ENCODE data around the gene CAMK1. TPM values are rescaled to one million over a fixed set of nuclear protein-coding genes. Genes with fewer than 3 reads are reported as not detected.

The CAMK1 gene
- total and polyA plus RNA-seq, 2 of the 4 experiments (the other 2 are of a cell fraction): 33.3 to 36.4 TPM

DNA sequence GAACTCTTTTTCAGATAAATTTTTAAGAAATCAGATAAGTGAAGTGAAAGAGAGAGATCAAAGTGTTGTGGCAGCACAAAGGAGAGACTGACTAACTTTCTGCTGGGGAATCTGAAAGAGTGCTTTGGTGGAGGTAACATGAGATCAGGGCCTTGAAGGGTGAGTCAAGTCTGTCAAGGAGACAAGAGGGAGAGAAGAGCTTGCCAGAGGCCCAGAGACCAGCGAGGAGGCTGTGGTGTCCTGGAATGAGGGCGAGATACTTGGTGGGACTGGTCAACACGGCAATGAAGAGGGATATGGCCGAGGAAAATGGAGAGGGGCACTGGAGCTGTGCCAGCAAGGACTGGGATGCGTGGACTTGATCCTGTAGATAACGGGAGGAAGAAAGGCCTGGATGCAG, 18.0 kb upstream of the CAMK1 start:
- intact Hi-C loops (cut with micrococcal nuclease): no loop called here
- Histone ChIP-seq H3K9me1 (ENCODE audit: insufficient read depth, low read length) (peaks cover 15% of the 10 kb centered on the region), H2BK20ac (ENCODE audit: low read depth, low read length) (no peak overlapping the region), H4K20me1 (ENCODE audit: insufficient read depth, low read length) (0 out of 2 replicates have a peak, but pooled peaks cover 1% of the 10 kb centered on the region), H3K18ac (ENCODE audit: low read depth, low read length) (no peak overlapping the region), H3K14ac (replicated peaks; ENCODE audit: low read depth, low read length) (no peak overlapping the region), H2BK15ac (ENCODE audit: low read depth, low read length) (no peak overlapping the region), H2AFZ (replicated peaks; ENCODE audit: low read length, poor library complexity) (no peak overlapping the region), H3K27me3 (ENCODE audit: control insufficient read depth, insufficient read depth, low read length) (no peaks in the 10 kb centered on the region), H3K56ac (ENCODE audit: extremely low read depth, insufficient read depth, low read length) (no peak overlapping the region), H3K9me3 (ENCODE audit: control insufficient read depth, insufficient read depth, low read length) (no peaks in the 10 kb centered on the region), H2BK5ac (ENCODE audit: low read depth, low read length, poor library complexity, severe bottlenecking) (no peak overlapping the region), H2BK120ac (ENCODE audit: low read depth, low read length) (no peak overlapping the region), H4K5ac (ENCODE audit: low read depth, low read length) (no peak overlapping the region), H4K91ac (ENCODE audit: insufficient read depth, low read depth, low read length) (no peak overlapping the region), H2AK5ac (ENCODE audit: low read depth, low read length) (no peak overlapping the region), H3K4me3 (ENCODE audit: insufficient read depth, low read depth, low read length) (no peak overlapping the region), H3K4me2 (ENCODE audit: low read depth, low read length) (no peak overlapping the region), H2AK9ac (replicated peaks; ENCODE audit: low read depth, low read length, poor library complexity) (peak overlapping the region; percentile 55), H3K9ac (ENCODE audit: low read depth, low read length) (no peak overlapping the region), H3K4me1 (ENCODE audit: control insufficient read depth, insufficient read depth, low read length) (peaks cover 9% of the 10 kb centered on the region), H3K36me3 (ENCODE audit: control insufficient read depth, insufficient read depth, low read length) (peaks cover 45% of the 10 kb centered on the region), H4K8ac (ENCODE audit: low read depth in 2 of 2, low read length in 2 of 2) (no peak overlapping the region), H3K79me1 (ENCODE audit: low read depth in 1 of 2, low read length in 2 of 2) (peaks cover 26 to 29% of the 10 kb centered on the region in 2 experiments), H3K23ac (ENCODE audit: low read depth, low read length) (no peak overlapping the region), H3K4ac (ENCODE audit: low read depth, low read length) (no peak overlapping the region), H3K27ac (ENCODE audit: insufficient read depth, low read length) (no peak overlapping the region)
- BruUV-seq (replicated peaks): no TSS peak
- ChIA-PET CTCF (no interaction called here), POLR2A (ENCODE audit: unreplicated experiment) (no interaction called here)
- in situ Hi-C loops (cut with MboI; ENCODE audit: low sequenced_read_pairs): no loop called here
- ATAC-seq (ENCODE audit: low read depth) (no peak), DNase-seq (peak; percentile 55)
- TF ChIP-seq, protein P1, sequence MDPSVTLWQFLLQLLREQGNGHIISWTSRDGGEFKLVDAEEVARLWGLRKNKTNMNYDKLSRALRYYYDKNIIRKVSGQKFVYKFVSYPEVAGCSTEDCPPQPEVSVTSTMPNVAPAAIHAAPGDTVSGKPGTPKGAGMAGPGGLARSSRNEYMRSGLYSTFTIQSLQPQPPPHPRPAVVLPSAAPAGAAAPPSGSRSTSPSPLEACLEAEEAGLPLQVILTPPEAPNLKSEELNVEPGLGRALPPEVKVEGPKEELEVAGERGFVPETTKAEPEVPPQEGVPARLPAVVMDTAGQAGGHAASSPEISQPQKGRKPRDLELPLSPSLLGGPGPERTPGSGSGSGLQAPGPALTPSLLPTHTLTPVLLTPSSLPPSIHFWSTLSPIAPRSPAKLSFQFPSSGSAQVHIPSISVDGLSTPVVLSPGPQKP (IDR thresholded peaks at IDR 0.05; ENCODE audit: borderline replicate concordance, low read depth, low read length): no peak
- TF ChIP-seq SMC3 (IDR thresholded peaks at IDR 0.05; ENCODE audit: low read depth, low read length) (no peak), RCOR1 (IDR thresholded peaks at IDR 0.05; ENCODE audit: insufficient replicate concordance, low read length) (no peak), POLR2A (IDR thresholded peaks at IDR 0.05; ENCODE audit: low read depth, low read length) (no peak), MAFK (IDR thresholded peaks at IDR 0.05; ENCODE audit: low read depth, low read length) (no peak), MAZ (IDR thresholded peaks at IDR 0.05; ENCODE audit: borderline replicate concordance, low read depth, low read length) (no peak), RAD21 (IDR thresholded peaks at IDR 0.05; ENCODE audit: low read length) (no peak), RFX5 (IDR thresholded peaks at IDR 0.05; ENCODE audit: low read depth, low read length) (no peak), BHLHE40 (IDR thresholded peaks at IDR 0.05; ENCODE audit: low read depth, low read length) (no peak), MXI1 (IDR thresholded peaks at IDR 0.05; ENCODE audit: borderline replicate concordance, low read depth, low read length) (no peak), CEBPB (IDR thresholded peaks at IDR 0.05; ENCODE audit: low read depth, low read length) (no peak), NFE2L2 (IDR thresholded peaks at IDR 0.05; ENCODE audit: low read depth, low read length) (no peak)
- TF ChIP-seq, protein P2, sequence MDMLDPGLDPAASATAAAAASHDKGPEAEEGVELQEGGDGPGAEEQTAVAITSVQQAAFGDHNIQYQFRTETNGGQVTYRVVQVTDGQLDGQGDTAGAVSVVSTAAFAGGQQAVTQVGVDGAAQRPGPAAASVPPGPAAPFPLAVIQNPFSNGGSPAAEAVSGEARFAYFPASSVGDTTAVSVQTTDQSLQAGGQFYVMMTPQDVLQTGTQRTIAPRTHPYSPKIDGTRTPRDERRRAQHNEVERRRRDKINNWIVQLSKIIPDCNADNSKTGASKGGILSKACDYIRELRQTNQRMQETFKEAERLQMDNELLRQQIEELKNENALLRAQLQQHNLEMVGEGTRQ (IDR thresholded peaks at IDR 0.05; ENCODE audit: low read depth, low read length): no peak
- TF ChIP-seq, protein P3, sequence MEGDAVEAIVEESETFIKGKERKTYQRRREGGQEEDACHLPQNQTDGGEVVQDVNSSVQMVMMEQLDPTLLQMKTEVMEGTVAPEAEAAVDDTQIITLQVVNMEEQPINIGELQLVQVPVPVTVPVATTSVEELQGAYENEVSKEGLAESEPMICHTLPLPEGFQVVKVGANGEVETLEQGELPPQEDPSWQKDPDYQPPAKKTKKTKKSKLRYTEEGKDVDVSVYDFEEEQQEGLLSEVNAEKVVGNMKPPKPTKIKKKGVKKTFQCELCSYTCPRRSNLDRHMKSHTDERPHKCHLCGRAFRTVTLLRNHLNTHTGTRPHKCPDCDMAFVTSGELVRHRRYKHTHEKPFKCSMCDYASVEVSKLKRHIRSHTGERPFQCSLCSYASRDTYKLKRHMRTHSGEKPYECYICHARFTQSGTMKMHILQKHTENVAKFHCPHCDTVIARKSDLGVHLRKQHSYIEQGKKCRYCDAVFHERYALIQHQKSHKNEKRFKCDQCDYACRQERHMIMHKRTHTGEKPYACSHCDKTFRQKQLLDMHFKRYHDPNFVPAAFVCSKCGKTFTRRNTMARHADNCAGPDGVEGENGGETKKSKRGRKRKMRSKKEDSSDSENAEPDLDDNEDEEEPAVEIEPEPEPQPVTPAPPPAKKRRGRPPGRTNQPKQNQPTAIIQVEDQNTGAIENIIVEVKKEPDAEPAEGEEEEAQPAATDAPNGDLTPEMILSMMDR (conservative IDR thresholded peaks at IDR 0.05; ENCODE audit: low read depth, low read length): no peak
- WGBS, 2 experiments (ENCODE audit: extremely low coverage in 2 of 2, insufficient read length in 1 of 2): 90% methylated on average over 3 of the region's 6 CpGs; no CpG with 5 or more reads in 1 of the 2 experiments
- dilution Hi-C loops (cut with HindIII; ENCODE audit: low sequenced_read_pairs, unreplicated experiment): no loop called here

Data from IMR-90 (cell line).